ENCODE measurements around the gene PRAMEF33.
"Not testable (repeated sequence)": the region's sequence is repeated elsewhere in the genome, so short reads cannot be mapped to it uniquely, and the experiment has no call there.

PRAMEF33 gene

GRCh38 chr1:13303239-13303638, at the start of gene PRAMEF33:
Gene PRAMEF33, plus strand, starts transcription at chr1:13303539. Its CDS starts 2,416 bp downstream, at chr1:13305955.
- not testable (repeated sequence) for H3K9me3 ChIP-seq (ENCODE audit: control insufficient read depth, insufficient read depth, low read depth, low read length); H3K36me3 ChIP-seq (ENCODE audit: control insufficient read depth, insufficient read depth, low read length); H3K4me3 ChIP-seq (ENCODE audit: low read depth, low read length); H3K4me1 ChIP-seq (ENCODE audit: control insufficient read depth, insufficient read depth, low read length); H3K9ac ChIP-seq (ENCODE audit: low read length); H3K27me3 ChIP-seq (ENCODE audit: control insufficient read depth, insufficient read depth, low read length); H3K27ac ChIP-seq (ENCODE audit: low read depth, low read length)

- not testable (repeated sequence) for H3K27ac ChIP-seq (ENCODE audit: low read depth, low read length); H3K9ac ChIP-seq (ENCODE audit: low read length); H3K4me1 ChIP-seq (ENCODE audit: control insufficient read depth, insufficient read depth, low read length); H3K4me3 ChIP-seq (ENCODE audit: low read depth, low read length); H3K36me3 ChIP-seq (ENCODE audit: control insufficient read depth, insufficient read depth, low read length); H3K27me3 ChIP-seq (ENCODE audit: control insufficient read depth, insufficient read depth, low read length); H3K9me3 ChIP-seq (ENCODE audit: control insufficient read depth, insufficient read depth, low read depth, low read length)
Measured at GRCh38 chr1:13253898-13254297, 49.4 kb upstream of the PRAMEF33 start, which contains the start of gene PRAMEF5. Gene PRAMEF5, plus strand, starts transcription at chr1:13254198. Its CDS starts 5,071 bp downstream, at chr1:13259269.

GRCh38 chr1:13265124-13265523, 38.2 kb upstream of the PRAMEF33 start:
- not testable (repeated sequence) for H3K36me3 ChIP-seq (ENCODE audit: control insufficient read depth, insufficient read depth, low read length); H3K27me3 ChIP-seq (ENCODE audit: control insufficient read depth, insufficient read depth, low read length); H3K9me3 ChIP-seq (ENCODE audit: control insufficient read depth, insufficient read depth, low read depth, low read length); H3K27ac ChIP-seq (ENCODE audit: low read depth, low read length); H3K4me1 ChIP-seq (ENCODE audit: control insufficient read depth, insufficient read depth, low read length); H3K9ac ChIP-seq (ENCODE audit: low read length); H3K4me3 ChIP-seq (ENCODE audit: low read depth, low read length)

GRCh38 chr1:13277016-13277415, 26.3 kb upstream of the PRAMEF33 start:
- H3K27me3 ChIP-seq (ENCODE audit: control insufficient read depth, insufficient read depth, low read length); H3K27ac ChIP-seq (ENCODE audit: low read depth, low read length); H3K9ac ChIP-seq (ENCODE audit: low read length); H3K4me1 ChIP-seq (ENCODE audit: control insufficient read depth, insufficient read depth, low read length); H3K9me3 ChIP-seq (ENCODE audit: control insufficient read depth, insufficient read depth, low read depth, low read length); H3K36me3 ChIP-seq (ENCODE audit: control insufficient read depth, insufficient read depth, low read length); H3K4me3 ChIP-seq (ENCODE audit: low read depth, low read length): not testable (repeated sequence)

- not testable (repeated sequence) for H3K36me3 ChIP-seq (ENCODE audit: control insufficient read depth, insufficient read depth, low read length); H3K4me1 ChIP-seq (ENCODE audit: control insufficient read depth, insufficient read depth, low read length); H3K4me3 ChIP-seq (ENCODE audit: low read depth, low read length); H3K27ac ChIP-seq (ENCODE audit: low read depth, low read length); H3K9ac ChIP-seq (ENCODE audit: low read length); H3K9me3 ChIP-seq (ENCODE audit: control insufficient read depth, insufficient read depth, low read depth, low read length); H3K27me3 ChIP-seq (ENCODE audit: control insufficient read depth, insufficient read depth, low read length)
Measured at GRCh38 chr1:13279617-13280016, 23.7 kb upstream of the PRAMEF33 start.

- not testable (repeated sequence) for H3K27ac ChIP-seq (ENCODE audit: low read depth, low read length); H3K9ac ChIP-seq (ENCODE audit: low read length); H3K4me3 ChIP-seq (ENCODE audit: low read depth, low read length); H3K36me3 ChIP-seq (ENCODE audit: control insufficient read depth, insufficient read depth, low read length); H3K4me1 ChIP-seq (ENCODE audit: control insufficient read depth, insufficient read depth, low read length); H3K27me3 ChIP-seq (ENCODE audit: control insufficient read depth, insufficient read depth, low read length); H3K9me3 ChIP-seq (ENCODE audit: control insufficient read depth, insufficient read depth, low read depth, low read length)
Measured at GRCh38 chr1:13285037-13285436, 18.3 kb upstream of the PRAMEF33 start, which contains the start of gene PRAMEF8. Gene PRAMEF8, minus strand, starts transcription at chr1:13285137. Its CDS starts 1,046 bp downstream, at chr1:13284091.

GRCh38 chr1:13289030-13289429, 14.3 kb upstream of the PRAMEF33 start:
- H3K27me3 ChIP-seq (ENCODE audit: control insufficient read depth, insufficient read depth, low read length); H3K36me3 ChIP-seq (ENCODE audit: control insufficient read depth, insufficient read depth, low read length); H3K9ac ChIP-seq (ENCODE audit: low read length); H3K27ac ChIP-seq (ENCODE audit: low read depth, low read length); H3K9me3 ChIP-seq (ENCODE audit: control insufficient read depth, insufficient read depth, low read depth, low read length); H3K4me1 ChIP-seq (ENCODE audit: control insufficient read depth, insufficient read depth, low read length); H3K4me3 ChIP-seq (ENCODE audit: low read depth, low read length): not testable (repeated sequence)

- H3K4me3 ChIP-seq (ENCODE audit: low read depth, low read length); H3K36me3 ChIP-seq (ENCODE audit: control insufficient read depth, insufficient read depth, low read length): not testable (repeated sequence)
Measured at GRCh38 chr1:13297216-13297931, 6.0 kb upstream of the PRAMEF33 start.

GRCh38 chr1:13298699-13299098, 4.6 kb upstream of the PRAMEF33 start:
- not testable (repeated sequence) for H3K4me1 ChIP-seq (ENCODE audit: control insufficient read depth, insufficient read depth, low read length); H3K4me3 ChIP-seq (ENCODE audit: low read depth, low read length); H3K9ac ChIP-seq (ENCODE audit: low read length); H3K27ac ChIP-seq (ENCODE audit: low read depth, low read length); H3K36me3 ChIP-seq (ENCODE audit: control insufficient read depth, insufficient read depth, low read length); H3K27me3 ChIP-seq (ENCODE audit: control insufficient read depth, insufficient read depth, low read length); H3K9me3 ChIP-seq (ENCODE audit: control insufficient read depth, insufficient read depth, low read depth, low read length)

More at GRCh38 chr1:13297216-13297931, 6.0 kb upstream of the PRAMEF33 start:
- not testable (repeated sequence) for H3K27me3 ChIP-seq (ENCODE audit: control insufficient read depth, insufficient read depth, low read length); H3K4me1 ChIP-seq (ENCODE audit: control insufficient read depth, insufficient read depth, low read length); H3K9me3 ChIP-seq (ENCODE audit: control insufficient read depth, insufficient read depth, low read depth, low read length); H3K9ac ChIP-seq (ENCODE audit: low read length); H3K27ac ChIP-seq (ENCODE audit: low read depth, low read length)

- H3K36me3 ChIP-seq (ENCODE audit: control insufficient read depth, insufficient read depth, low read length); H3K9me3 ChIP-seq (ENCODE audit: control insufficient read depth, insufficient read depth, low read depth, low read length); H3K4me3 ChIP-seq (ENCODE audit: low read depth, low read length); H3K4me1 ChIP-seq (ENCODE audit: control insufficient read depth, insufficient read depth, low read length); H3K9ac ChIP-seq (ENCODE audit: low read length); H3K27me3 ChIP-seq (ENCODE audit: control insufficient read depth, insufficient read depth, low read length); H3K27ac ChIP-seq (ENCODE audit: low read depth, low read length): not testable (repeated sequence)
Measured at GRCh38 chr1:13302197-13302596, 1.1 kb upstream of the PRAMEF33 start.

- H3K27me3 ChIP-seq (ENCODE audit: control insufficient read depth, insufficient read depth, low read length); H3K4me1 ChIP-seq (ENCODE audit: control insufficient read depth, insufficient read depth, low read length); H3K9ac ChIP-seq (ENCODE audit: low read length); H3K4me3 ChIP-seq (ENCODE audit: low read depth, low read length); H3K27ac ChIP-seq (ENCODE audit: low read depth, low read length); H3K36me3 ChIP-seq (ENCODE audit: control insufficient read depth, insufficient read depth, low read length); H3K9me3 ChIP-seq (ENCODE audit: control insufficient read depth, insufficient read depth, low read depth, low read length): not testable (repeated sequence)
Measured at GRCh38 chr1:13315281-13315680, 11.9 kb downstream of the PRAMEF33 start, which contains the start of gene PRAMEF15. Gene PRAMEF15, plus strand, starts transcription at chr1:13315581. Its CDS starts 2,827 bp downstream, at chr1:13318408.
